Measurements from ENCODE around the gene PSMD5.

The PSMD5 gene

DNA sequence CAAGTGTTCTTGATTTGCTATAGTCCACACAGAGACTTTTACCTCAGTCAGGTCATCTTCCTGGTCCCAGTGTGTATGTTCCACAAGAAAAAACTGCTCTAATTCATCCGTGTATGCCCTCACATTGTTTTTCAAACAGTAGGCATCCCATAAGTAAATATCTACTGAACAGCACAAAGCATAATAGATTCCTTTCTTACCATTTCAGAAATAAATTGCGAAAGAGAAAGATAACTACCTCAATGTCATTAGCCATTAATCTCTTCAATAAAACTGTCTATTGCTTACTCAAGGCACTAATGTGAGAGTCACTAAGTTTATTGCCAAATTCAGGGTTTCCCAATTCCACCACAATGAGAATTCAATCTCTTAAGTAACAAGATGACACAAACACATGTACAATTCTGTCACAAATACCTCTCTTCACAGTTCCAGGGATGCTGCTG lies 59.1 kb downstream of the PSMD5 start:
- H4K8ac ChIP-seq (ENCODE audit: low read depth, low read length): no peak overlapping the region
- H2BK5ac ChIP-seq (ENCODE audit: low read length): no peak overlapping the region
- no peak overlapping the region for H3K23ac ChIP-seq (ENCODE audit: low read depth, low read length, poor library complexity)
- H2BK120ac ChIP-seq (ENCODE audit: low read depth, low read length): no peak overlapping the region
- H3K18ac ChIP-seq (ENCODE audit: low read length): no peak overlapping the region
- H3K27me3 ChIP-seq (ENCODE audit: control insufficient read depth in 3 of 3, insufficient read depth in 3 of 3, low read depth in 1 of 3, low read length in 3 of 3): no peaks in the 10 kb centered on the region
- no peak overlapping the region for H3K4me2 ChIP-seq (ENCODE audit: insufficient read depth, low read length, poor library complexity, severe bottlenecking)
- H3K14ac ChIP-seq (ENCODE audit: low read length): no peak overlapping the region
- no peaks in the 10 kb centered on the region for H3K9me3 ChIP-seq (replicated peaks in 1 of 2; ENCODE audit: control insufficient read depth in 2 of 2, insufficient read depth in 1 of 2, low read depth in 1 of 2, low read length in 2 of 2)
- no peak overlapping the region for H2AK5ac ChIP-seq (ENCODE audit: low read depth, low read length)
- DNase-seq (ENCODE audit: low spot score): no peak
- H2BK12ac ChIP-seq (ENCODE audit: low read length): no peak overlapping the region
- no CpG with 5 or more reads among the region's 2 CpGs for WGBS, 2 donors (ENCODE audit: extremely low coverage in 2 of 2, insufficient read length in 2 of 2, insufficient replicate concordance in 1 of 2)
- H2AFZ ChIP-seq (ENCODE audit: low read length): no peak overlapping the region
- H3K36me3 ChIP-seq (replicated peaks in 1 of 2; ENCODE audit: control insufficient read depth in 2 of 2, insufficient read depth in 2 of 2, low read length in 2 of 2): peaks cover 8 to 89% of the 10 kb centered on the region in 2 donors
- no peak overlapping the region for H3K4ac ChIP-seq (ENCODE audit: low read length)
- no peak overlapping the region for H3K27ac ChIP-seq (replicated peaks; ENCODE audit: low read length)
- no peak overlapping the region for H3K4me3 ChIP-seq (ENCODE audit: low read length in 2 of 2)
- H2BK15ac ChIP-seq (ENCODE audit: low read length): no peak overlapping the region
- no peak overlapping the region for H3K9ac ChIP-seq (ENCODE audit: low read depth, low read length, poor library complexity)
- H3K79me1 ChIP-seq (ENCODE audit: low read depth, low read length): peaks cover 4% of the 10 kb centered on the region
- no peaks in the 10 kb centered on the region for H3K4me1 ChIP-seq (ENCODE audit: control insufficient read depth in 2 of 2, insufficient read depth in 1 of 2, low read depth in 1 of 2, low read length in 2 of 2)
- H4K91ac ChIP-seq (ENCODE audit: low read depth, low read length, poor library complexity): no peak overlapping the region

DNA sequence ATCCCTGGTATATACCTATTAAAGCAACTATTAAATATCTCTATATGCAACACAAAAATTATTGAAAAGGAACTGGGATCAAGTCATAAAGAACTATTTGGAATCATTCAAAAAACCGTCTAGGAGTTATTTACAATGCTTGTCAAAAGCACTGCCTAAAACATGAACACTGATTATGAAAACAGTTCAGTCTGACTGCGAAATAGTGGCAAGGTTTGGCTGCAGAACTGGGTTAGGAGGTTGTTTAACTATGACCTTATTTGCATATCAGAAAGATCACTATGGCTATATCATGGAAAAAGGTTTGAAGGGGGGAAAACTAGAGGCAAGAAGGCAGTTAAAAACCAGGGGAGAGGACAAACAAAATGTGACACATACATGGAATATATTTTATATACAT lies 61.5 kb downstream of the PSMD5 start:
- Histone ChIP-seq H3K36me3 (replicated peaks in 1 of 2; ENCODE audit: control insufficient read depth in 2 of 2, insufficient read depth in 2 of 2, low read length in 2 of 2) (peaks cover 9 to 89% of the 10 kb centered on the region in 2 donors), H4K91ac (ENCODE audit: low read depth, low read length, poor library complexity) (no peak overlapping the region), H3K4ac (ENCODE audit: low read length) (no peak overlapping the region), H3K23ac (ENCODE audit: low read depth, low read length, poor library complexity) (no peak overlapping the region), H3K9ac (ENCODE audit: low read depth, low read length, poor library complexity) (no peak overlapping the region), H3K9me3 (replicated peaks in 1 of 2; ENCODE audit: control insufficient read depth in 2 of 2, insufficient read depth in 1 of 2, low read depth in 1 of 2, low read length in 2 of 2) (no peaks in the 10 kb centered on the region), H3K14ac (ENCODE audit: low read length) (no peak overlapping the region), H3K4me3 (ENCODE audit: low read length in 2 of 2) (no peak overlapping the region), H2BK5ac (ENCODE audit: low read length) (no peak overlapping the region), H3K4me1 (ENCODE audit: control insufficient read depth in 2 of 2, insufficient read depth in 1 of 2, low read depth in 1 of 2, low read length in 2 of 2) (no peaks in the 10 kb centered on the region), H4K8ac (ENCODE audit: low read depth, low read length) (no peak overlapping the region), H2BK15ac (ENCODE audit: low read length) (no peak overlapping the region), H3K27ac (replicated peaks; ENCODE audit: low read length) (no peak overlapping the region), H2AFZ (ENCODE audit: low read length) (no peak overlapping the region), H3K27me3 (ENCODE audit: control insufficient read depth in 3 of 3, insufficient read depth in 3 of 3, low read depth in 1 of 3, low read length in 3 of 3) (no peaks in the 10 kb centered on the region), H3K4me2 (ENCODE audit: insufficient read depth, low read length, poor library complexity, severe bottlenecking) (no peak overlapping the region), H2BK120ac (ENCODE audit: low read depth, low read length) (no peak overlapping the region), H3K79me1 (ENCODE audit: low read depth, low read length) (peaks cover 2% of the 10 kb centered on the region), H2AK5ac (ENCODE audit: low read depth, low read length) (no peak overlapping the region), H3K18ac (ENCODE audit: low read length) (no peak overlapping the region), H2BK12ac (ENCODE audit: low read length) (no peak overlapping the region)
- no CpG with 5 or more reads among the region's 2 CpGs for WGBS, 2 donors (ENCODE audit: extremely low coverage in 2 of 2, insufficient read length in 2 of 2, insufficient replicate concordance in 1 of 2)
- DNase-seq (ENCODE audit: low spot score): no peak

DNA sequence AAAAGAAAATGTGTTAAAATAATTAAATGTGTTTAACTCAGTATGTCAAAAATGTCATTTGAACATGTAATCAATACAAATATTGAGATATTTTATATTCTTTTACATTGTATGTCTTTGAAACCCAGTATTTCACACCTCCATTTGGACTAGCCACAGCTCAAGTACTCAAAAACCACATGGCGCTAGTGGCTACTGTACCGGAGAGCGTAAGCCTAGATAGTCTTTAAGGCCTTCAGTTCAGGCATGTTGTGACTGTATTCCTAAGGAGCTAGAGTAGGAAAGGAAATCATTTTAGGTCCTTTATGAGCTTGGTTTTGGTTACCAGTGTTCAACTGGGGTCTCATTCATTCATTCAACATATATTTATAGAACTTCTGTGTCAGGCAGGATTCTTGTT lies 62.4 kb downstream of the PSMD5 start:
- no peak overlapping the region for H3K23ac ChIP-seq (ENCODE audit: low read depth, low read length, poor library complexity)
- H3K4ac ChIP-seq (ENCODE audit: low read length): no peak overlapping the region
- H3K36me3 ChIP-seq (replicated peaks in 1 of 2; ENCODE audit: control insufficient read depth in 2 of 2, insufficient read depth in 2 of 2, low read length in 2 of 2): peaks cover 12 to 91% of the 10 kb centered on the region in 2 donors
- no peaks in the 10 kb centered on the region for H3K9me3 ChIP-seq (replicated peaks in 1 of 2; ENCODE audit: control insufficient read depth in 2 of 2, insufficient read depth in 1 of 2, low read depth in 1 of 2, low read length in 2 of 2)
- H3K9ac ChIP-seq (ENCODE audit: low read depth, low read length, poor library complexity): no peak overlapping the region
- H3K4me2 ChIP-seq (ENCODE audit: insufficient read depth, low read length, poor library complexity, severe bottlenecking): no peak overlapping the region
- H3K14ac ChIP-seq (ENCODE audit: low read length): no peak overlapping the region
- no peak overlapping the region for H4K91ac ChIP-seq (ENCODE audit: low read depth, low read length, poor library complexity)
- no peak overlapping the region for H2AFZ ChIP-seq (ENCODE audit: low read length)
- H3K27ac ChIP-seq (replicated peaks; ENCODE audit: low read length): no peak overlapping the region
- no peak overlapping the region for H2BK5ac ChIP-seq (ENCODE audit: low read length)
- H2AK5ac ChIP-seq (ENCODE audit: low read depth, low read length): no peak overlapping the region
- no peaks in the 10 kb centered on the region for H3K4me1 ChIP-seq (ENCODE audit: control insufficient read depth in 2 of 2, insufficient read depth in 1 of 2, low read depth in 1 of 2, low read length in 2 of 2)
- no peak overlapping the region for H3K4me3 ChIP-seq (ENCODE audit: low read length in 2 of 2)
- no peak overlapping the region for H4K8ac ChIP-seq (ENCODE audit: low read depth, low read length)
- H3K27me3 ChIP-seq (ENCODE audit: control insufficient read depth in 3 of 3, insufficient read depth in 3 of 3, low read depth in 1 of 3, low read length in 3 of 3): no peaks in the 10 kb centered on the region
- WGBS, 2 donors (ENCODE audit: extremely low coverage in 2 of 2, insufficient read length in 2 of 2, insufficient replicate concordance in 1 of 2): no CpG with 5 or more reads among the region's 3 CpGs
- H2BK120ac ChIP-seq (ENCODE audit: low read depth, low read length): no peak overlapping the region
- no peak overlapping the region for H2BK15ac ChIP-seq (ENCODE audit: low read length)
- DNase-seq (ENCODE audit: low spot score): no peak
- no peak overlapping the region for H2BK12ac ChIP-seq (ENCODE audit: low read length)
- H3K18ac ChIP-seq (ENCODE audit: low read length): no peak overlapping the region
- H3K79me1 ChIP-seq (ENCODE audit: low read depth, low read length): peaks cover 2% of the 10 kb centered on the region

DNA sequence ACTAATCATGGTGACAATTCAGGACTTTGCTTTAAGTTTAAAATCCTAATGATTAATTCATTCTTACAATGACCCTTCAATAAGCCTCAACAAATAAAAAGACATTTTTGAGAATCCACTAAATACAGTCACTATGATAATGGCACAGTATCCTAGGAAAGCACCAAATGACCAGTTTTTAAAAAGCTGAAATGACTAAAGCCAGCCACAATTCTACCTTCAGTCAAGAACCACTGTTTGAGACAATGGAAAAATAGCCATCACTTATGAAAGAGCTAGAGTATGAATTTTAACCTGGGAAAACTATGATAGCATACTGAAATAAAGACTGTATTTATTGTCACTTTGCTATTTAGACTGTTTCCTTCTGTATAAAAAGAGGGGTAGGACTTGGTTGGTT lies 63.5 kb downstream of the PSMD5 start:
- no peak overlapping the region for H2BK15ac ChIP-seq (ENCODE audit: low read length)
- no peak overlapping the region for H2AK5ac ChIP-seq (ENCODE audit: low read depth, low read length)
- no peak overlapping the region for H4K8ac ChIP-seq (ENCODE audit: low read depth, low read length)
- no peak overlapping the region for H3K4me2 ChIP-seq (ENCODE audit: insufficient read depth, low read length, poor library complexity, severe bottlenecking)
- H3K14ac ChIP-seq (ENCODE audit: low read length): no peak overlapping the region
- no peak overlapping the region for H4K91ac ChIP-seq (ENCODE audit: low read depth, low read length, poor library complexity)
- no peak overlapping the region for H2BK120ac ChIP-seq (ENCODE audit: low read depth, low read length)
- no peak overlapping the region for H3K18ac ChIP-seq (ENCODE audit: low read length)
- DNase-seq (ENCODE audit: low spot score): no peak
- H3K27me3 ChIP-seq (ENCODE audit: control insufficient read depth in 3 of 3, insufficient read depth in 3 of 3, low read depth in 1 of 3, low read length in 3 of 3): no peaks in the 10 kb centered on the region
- H3K4me3 ChIP-seq (ENCODE audit: low read length in 2 of 2): no peak overlapping the region
- no peak overlapping the region for H3K4ac ChIP-seq (ENCODE audit: low read length)
- H3K9me3 ChIP-seq (replicated peaks in 1 of 2; ENCODE audit: control insufficient read depth in 2 of 2, insufficient read depth in 1 of 2, low read depth in 1 of 2, low read length in 2 of 2): no peaks in the 10 kb centered on the region
- no peak overlapping the region for H2BK5ac ChIP-seq (ENCODE audit: low read length)
- H3K36me3 ChIP-seq (replicated peaks in 1 of 2; ENCODE audit: control insufficient read depth in 2 of 2, insufficient read depth in 2 of 2, low read length in 2 of 2): peaks cover 12 to 93% of the 10 kb centered on the region in 2 donors
- H3K27ac ChIP-seq (replicated peaks; ENCODE audit: low read length): no peak overlapping the region
- no peak overlapping the region for H3K9ac ChIP-seq (ENCODE audit: low read depth, low read length, poor library complexity)
- no peak overlapping the region for H2BK12ac ChIP-seq (ENCODE audit: low read length)
- peaks cover 2% of the 10 kb centered on the region for H3K79me1 ChIP-seq (ENCODE audit: low read depth, low read length)
- no peak overlapping the region for H3K23ac ChIP-seq (ENCODE audit: low read depth, low read length, poor library complexity)
- H3K4me1 ChIP-seq (ENCODE audit: control insufficient read depth in 2 of 2, insufficient read depth in 1 of 2, low read depth in 1 of 2, low read length in 2 of 2): no peaks in the 10 kb centered on the region
- H2AFZ ChIP-seq (ENCODE audit: low read length): no peak overlapping the region
